NCI-H524 (cell line): ENCODE measurements around the gene KCTD6.

Experiments used
- DNase-seq, 2 experiments: peaks; one replicate each; lab custom pipeline; 2025; lab: John Stamatoyannopoulos, UW

KCTD6 gene

DNA sequence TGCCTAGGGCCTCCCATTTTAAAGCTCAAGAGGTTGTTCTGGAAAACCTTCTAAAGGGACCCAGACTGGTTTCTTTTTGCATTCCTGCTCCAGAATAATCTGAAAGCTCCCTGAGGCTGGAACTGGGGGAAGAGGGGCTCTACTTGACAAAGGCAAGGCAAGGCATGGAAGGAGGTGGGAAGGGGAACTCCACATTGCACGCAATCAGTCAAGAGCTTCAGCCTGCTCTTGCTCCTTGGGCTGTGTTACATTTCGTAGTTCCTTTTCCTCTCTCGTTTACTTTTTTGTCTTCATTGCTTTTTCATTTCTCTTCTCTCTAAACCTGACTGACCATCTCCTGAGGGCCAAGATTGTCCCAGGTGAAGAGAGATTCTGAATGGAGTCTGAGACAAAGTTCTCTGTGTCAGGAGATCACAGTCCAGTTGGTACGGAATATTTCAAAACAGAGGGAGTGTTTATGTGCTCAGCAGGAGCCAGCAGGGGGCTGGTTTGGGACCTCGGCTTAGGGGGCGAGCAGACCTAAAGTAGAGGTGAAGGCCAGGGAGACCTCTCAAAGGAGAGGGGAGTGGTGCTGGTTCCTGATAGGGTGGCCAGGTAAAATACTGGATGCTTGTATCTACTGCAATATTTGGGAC, 6.0 kb upstream of the KCTD6 start:
- no peak for DNase-seq

DNA sequence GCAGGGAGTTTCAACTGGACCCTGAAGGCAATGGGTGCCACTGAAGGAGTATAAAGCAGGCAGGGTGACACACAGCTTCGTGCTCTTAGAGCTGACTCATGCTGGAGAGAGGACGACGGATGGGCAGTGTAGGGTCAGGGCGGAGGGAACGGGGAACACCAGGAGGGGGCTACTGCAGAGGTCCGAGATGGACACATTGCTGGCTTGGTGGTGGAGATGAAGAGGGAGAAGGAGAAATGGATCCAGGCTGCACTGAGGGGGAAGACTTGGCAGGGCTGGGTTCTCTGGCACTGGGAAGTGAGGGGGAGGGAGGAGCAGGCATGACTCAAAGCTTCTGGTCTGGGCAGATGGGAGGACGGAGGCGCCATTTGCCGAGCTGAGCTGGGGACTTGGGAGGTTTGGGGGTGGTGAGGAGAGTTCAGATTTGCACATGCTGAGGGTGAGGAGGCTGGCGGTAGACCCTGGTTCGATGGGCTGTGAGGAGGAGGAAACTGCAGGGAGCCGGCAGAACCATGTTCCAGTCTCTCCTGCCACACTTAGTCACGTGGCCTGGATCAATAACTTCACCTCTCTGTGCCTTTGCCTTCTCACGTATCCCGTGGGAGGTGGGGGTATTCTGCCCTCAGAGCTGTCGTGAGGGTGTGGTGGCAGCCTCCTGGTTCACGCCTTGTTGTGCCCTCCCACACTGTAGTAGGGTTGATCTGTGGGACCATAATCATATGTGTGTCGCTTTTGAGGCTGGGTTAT, 4.6 kb upstream of the KCTD6 start:
- no peak for DNase-seq

DNA sequence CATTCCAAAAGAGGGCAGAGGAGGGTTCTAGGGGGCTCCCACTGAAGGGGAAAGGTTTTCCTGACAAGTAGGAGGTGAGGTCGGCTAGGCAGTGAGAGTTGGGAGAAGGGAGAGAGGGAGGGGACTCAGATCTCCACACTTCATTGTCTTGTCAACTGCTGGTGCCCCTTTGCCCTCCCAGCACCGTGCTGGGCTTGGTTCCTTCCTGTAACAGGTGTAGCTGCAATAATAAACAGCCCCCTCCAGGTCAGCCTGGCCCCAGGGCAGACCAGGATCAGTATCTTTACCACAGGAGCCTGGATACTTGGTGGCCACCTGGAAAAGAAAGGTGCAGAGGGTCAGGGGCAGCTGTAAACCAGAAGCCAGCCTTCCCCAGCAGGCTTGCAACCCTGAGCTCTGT, 2.9 kb upstream of the KCTD6 start:
- no peak for DNase-seq

DNA sequence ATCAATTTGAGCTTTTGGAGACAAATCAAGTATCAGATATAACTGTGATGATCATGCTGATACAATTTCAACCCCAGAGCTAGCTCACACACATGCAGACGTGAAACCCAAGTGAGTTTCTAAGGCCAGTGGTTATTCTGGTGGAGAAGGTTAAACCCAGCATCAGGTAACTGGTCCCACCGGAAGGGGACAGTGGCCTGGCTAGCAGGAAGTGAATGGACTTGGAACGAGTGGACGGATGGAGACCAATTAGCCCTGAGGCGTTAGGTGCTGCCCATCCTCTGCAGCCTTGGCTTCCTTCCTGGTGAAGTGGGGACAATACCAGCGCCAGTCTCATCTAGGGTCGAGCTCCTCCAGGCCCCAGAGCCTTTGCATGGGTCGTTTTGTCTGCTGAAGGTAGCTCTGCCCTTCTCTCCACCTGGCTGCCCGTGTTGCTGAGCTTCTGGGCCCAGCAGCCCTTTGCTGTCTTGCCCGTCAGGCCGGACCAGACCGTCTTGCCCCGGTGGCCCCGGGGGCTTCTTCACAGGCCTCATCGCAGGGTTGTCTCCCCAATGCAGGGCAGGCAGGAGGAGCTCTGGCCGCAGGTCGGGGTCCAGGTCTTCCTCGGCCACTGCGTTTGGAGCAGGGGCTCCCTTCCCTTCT, 915 bp upstream of the KCTD6 start:
- no peak for DNase-seq

DNA sequence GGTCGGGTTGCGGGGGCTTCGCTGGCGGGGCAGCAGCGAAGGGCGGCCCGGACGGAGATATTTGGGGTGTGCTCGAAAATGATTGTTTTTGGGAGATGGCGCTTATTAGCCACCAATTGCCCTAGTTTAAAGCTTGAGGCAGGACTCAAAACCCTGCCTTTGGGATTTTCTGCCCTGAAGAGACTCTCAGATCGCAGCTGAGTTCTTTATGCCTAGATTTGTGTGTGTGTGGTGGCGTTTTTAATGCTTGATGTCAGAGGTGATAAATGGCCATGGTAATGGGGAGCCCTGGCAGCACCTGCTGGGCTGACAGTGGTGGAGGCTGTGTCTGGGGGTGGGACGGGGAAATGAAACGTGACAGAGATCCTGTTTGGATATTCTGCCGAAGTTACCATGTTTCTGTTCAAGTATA, 604 bp downstream of the KCTD6 start:
- peak in 1 of 2 experiments; percentile 26 for DNase-seq

DNA sequence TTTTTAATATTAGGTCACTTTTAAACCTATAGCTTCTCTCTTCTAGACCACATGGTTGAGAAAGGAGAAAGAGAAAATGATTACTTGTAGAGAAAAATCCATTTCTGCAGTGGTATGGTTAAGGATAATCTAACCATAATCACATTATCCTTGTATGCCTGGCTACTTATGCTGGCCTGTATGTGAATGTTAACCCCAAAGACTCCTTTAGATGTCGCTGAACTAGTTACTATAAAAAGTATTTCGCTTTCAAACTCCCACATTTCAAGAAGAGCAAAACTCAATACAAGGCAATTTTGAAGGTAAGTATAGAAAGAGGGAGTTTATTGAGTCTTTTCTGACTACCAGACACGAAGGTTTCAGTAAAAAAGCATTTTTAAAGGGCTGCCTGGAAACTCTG, 2.2 kb downstream of the KCTD6 start:
- DNase-seq, result no peak

DNA sequence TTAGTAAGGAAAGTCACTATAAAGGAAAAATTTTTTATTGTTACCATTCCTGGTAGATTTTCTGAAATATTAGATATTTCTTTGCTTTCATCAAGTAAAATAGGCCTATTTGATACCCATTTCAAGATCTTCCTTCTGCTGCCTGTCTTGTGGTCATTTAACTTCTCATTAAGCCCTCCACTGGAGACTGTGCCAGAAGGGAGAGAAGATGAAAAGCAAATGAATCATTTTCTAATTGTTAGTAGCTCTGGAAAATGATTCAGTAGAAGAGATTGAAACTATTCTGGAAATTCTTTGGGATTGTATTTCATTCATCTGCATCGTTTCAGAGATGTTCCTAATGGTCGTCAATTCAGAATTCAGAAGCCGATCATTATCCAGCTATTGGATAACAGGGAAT, 3.2 kb downstream of the KCTD6 start:
- peak in 1 of 2 experiments; percentile 11 for DNase-seq

DNA sequence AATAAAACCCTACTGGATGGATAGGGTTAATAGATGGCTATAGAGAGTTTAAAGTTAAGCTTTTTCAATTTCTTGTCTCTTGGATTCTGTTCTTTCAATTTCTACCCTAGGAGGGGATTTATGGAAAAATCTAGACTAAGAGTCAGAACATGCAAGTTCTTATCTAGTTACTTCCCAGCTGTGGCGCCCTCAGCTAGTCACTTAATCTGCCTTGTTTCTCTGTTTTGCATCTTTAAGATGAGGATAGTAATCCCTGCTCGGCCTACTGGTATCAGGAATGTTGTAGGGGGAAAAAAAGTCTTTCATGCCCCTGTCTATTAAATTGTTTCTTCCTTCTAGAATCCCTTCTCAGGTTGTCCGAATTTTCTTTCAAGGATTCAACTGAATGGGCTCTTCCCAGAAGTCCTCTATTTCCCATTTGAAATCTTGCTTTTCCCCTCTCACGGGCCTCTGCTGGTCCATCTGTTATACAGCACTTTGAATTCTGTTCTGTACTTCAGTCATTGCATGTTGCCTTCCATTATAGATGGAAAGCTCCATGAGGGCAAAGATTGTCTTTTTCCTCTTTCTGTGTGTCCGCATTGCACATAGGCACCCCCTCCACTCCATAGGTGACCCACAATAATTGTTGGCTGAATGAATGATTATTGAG, 4.4 kb downstream of the KCTD6 start:
- peak; percentile 50 to 55 for DNase-seq

DNA sequence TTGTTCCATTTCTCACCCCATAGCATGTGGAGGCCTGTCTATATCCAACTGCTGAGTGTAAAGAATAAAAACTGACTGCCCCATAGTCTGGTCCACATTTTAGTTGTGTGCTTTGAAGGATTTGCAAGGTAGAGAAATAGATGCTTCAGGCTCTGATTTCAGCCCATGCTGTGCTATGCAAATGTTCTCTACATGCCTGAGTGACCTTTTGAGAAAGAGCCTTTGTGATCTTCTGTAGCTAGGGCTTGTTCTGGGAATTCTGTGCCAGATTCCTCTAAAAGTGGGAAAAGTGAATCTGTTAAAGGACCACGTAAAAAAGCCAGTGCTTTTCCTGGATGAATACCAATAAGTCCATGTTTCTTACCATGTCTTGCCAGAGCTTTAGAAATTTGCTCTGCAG, 5.2 kb downstream of the KCTD6 start:
- peak in 1 of 2 experiments; percentile 29 for DNase-seq

DNA sequence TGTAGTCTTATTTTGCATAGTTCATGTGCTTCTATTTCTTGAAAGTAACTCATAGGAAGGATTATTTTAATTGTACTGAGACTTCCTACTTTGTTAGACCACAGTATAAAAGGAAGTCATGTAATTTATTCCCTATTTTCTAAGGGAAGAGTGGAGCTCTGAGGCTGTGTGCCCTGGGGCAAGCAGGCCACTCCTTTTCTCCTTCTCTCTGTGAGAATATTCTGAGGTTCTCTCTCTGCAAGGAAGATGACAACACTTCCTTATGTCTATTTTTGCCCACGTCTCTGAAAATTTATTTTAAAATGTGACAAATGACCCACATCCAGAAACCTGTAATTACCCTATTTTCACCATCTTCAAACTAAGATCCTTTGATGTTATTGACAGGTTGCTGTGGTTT, 11.0 kb downstream of the KCTD6 start:
- no peak for DNase-seq

DNA sequence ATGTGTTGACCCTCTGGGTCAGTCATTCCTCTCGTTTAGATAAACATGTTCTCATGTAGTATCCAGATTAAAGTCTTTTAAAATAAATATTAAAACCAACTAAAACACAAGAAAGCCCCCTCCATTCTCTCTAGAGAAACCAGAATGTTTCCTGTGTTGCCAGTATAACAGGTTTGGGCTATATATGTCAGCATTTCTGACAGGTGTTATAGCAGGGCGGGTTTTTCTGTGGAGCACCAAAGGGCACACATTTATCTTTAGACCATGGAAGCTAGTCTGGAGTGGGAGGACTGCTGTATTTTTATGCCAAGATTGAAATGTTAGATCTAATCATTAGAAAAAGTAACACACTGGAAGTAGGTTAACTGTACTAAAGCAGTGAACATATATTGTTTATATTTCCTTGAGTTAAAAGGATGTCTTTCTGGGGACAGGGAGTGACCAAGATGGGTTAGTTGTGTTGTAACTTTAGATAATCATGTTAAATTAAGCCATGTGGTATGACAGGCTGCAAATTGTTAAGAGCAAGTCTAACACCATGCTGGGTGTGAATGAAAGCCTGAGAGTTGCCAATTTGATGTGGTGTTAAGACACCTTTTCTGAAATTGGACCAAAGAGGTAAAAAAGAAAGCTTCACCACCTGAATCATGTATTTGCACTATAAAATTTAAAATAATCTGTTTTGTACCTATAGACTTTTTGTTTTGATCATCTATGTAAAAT, 15.6 kb downstream of the KCTD6 start:
- no peak for DNase-seq

DNA sequence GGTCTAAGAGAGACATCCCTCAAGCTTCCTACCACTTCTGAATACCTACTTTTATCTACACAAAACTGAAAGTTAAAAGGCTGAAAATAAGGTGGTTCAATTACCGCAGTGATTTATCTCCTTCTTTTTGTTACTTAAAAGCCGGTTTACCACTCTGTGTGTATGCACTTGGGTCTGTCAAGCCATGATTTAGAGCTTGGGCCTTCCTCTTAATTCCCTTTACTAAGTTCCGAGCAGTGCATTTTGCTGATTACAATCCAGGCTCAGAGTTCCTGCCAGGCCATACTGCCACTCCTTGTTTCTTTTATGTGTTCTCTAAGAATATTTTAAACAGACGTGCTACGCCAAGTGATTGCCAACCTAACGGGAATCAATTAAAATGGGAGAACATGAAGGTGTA, 16.5 kb downstream of the KCTD6 start:
- DNase-seq, result no peak

DNA sequence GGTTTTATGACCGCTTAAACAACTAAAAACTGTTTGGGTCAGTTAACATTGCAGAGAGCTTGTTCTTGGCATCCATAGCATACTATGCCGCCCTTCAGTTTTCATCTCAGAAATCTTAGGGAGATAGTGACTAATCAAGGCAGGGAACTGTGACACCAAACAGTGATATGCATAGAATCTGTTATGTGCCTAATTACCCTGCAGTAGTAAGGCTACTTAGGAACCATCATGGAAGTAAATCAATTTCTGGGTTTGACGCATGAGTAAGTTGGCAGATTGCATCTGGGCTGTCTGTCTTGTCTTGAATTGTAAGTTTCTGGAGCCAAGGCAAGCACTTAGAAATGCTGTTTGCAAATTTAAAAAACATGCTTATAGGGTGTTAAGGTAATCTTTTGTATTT, 22.5 kb downstream of the KCTD6 start:
- DNase-seq, result peak in 1 of 2 experiments; percentile 52

DNA sequence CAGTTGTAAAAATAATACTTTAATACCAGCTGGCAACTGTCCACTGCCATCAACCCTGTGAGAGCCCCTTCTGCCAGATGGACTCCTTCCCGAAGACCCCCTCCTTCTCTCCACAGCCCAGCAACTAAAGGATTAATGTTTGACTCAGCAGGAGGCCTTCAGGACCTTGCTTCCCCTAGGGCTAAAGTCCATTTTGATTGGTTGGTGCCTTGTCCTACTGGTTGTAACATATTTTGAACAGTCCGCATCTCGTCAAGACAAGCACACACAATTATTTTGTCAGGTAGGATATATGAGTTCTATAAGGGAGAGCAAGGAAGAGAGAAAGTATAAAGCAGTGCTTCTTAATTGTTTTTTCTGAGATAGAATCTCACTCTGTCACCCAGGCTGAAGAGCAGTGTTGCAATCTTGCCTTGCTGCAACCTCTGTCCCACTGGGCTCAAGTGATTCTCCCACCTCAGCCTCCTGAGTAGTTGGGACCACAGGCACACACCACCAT, 26.4 kb downstream of the KCTD6 start:
- DNase-seq, result peak; percentile 96 to 98

DNA sequence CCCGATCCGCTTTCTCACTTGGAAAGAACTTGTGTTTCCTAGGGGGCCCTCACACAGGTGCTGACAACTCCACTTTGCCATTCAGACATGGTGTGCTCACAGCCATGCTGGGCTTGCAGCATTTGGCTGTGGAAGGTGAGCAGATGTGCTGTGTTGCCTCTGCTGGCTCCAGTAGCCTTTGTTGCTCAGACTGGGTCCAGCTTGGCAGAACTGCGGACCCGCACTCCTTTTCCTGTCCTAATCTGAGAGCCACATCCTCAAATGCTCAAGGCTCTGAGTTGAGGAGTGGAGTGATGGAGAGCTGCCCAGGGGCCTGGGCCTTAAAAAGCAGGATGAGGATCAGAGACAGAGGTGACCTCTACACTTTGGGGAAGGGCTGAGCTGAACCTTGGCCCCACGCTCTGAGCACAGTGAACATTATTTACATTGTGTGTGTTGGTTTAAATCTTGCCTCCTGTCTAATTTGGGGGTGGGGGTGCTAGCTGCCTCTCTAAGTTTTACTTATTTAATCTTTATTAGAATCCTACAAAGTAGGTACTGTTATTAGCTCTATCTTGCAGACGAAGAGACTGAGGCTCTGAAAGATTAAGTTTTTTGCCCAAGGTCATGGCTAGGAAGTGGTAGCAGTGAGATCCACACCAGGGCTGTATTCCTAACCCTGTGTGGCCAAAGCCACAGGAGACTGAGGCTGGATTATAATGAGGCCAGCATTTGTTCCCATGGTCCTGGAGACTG, 27.9 kb downstream of the KCTD6 start:
- peak in 1 of 2 experiments; percentile 44 for DNase-seq

DNA sequence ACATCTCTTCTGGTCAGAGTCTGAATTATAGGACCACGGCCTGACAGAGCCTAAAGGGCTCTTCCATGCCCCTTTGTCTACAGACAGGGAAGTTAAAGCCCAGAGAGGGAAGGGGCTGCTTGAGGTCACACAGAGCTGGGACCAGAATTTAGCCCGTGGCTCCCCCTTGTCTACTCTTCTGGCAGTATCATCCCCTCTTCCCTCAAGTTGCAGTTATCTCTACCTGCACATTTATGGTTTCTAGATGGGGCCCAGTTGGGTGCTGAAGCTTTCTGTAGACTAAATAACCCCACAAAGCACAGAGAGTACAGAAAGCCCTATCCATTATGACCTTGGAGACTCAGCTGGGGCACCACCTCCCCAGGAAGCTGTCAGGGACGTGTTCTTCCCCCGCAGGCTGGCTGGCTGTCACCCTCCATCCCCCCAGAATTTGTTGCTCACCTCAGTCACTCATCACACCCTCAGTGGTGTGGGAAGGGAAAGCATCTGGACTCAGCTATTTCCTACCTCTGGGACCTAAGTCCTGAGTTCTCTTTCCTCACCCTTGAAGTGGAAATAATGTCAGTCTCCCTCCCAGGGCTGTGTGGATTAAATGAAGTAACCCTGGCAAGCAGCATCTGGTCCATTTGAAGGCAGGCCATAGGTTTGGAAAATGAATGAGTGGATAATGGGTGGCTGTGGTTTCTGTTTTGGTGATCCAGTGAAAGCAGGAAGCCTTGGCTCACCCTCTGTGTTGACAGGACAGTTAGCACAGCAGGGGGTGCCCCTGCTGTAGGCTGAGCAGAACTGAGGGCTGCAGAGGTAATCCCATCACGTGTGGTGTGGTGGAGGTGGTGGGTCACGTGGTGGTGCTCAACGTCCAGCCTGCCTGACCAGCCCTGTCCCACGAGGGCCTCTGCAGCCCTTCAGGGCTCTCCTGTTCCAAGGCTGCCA, 28.8 kb downstream of the KCTD6 start:
- peak in 1 of 2 experiments; percentile 60 for DNase-seq

DNA sequence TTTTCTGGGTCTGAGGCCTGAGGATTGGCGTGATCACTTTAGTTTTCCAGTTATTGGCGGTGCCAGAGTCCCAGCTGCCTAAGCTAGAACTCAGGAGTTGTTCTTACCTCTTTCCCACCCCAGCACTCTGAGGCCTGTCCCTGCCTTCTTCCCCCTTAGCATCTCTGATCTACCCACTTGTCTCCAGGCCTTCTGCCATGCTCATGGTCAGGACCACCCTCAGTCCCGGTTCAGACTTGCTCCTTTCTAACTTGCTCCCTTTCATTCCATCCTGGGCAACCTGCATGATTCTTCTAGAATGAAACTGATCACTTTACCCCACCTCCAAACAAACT, 29.4 kb downstream of the KCTD6 start:
- DNase-seq, result no peak

DNA sequence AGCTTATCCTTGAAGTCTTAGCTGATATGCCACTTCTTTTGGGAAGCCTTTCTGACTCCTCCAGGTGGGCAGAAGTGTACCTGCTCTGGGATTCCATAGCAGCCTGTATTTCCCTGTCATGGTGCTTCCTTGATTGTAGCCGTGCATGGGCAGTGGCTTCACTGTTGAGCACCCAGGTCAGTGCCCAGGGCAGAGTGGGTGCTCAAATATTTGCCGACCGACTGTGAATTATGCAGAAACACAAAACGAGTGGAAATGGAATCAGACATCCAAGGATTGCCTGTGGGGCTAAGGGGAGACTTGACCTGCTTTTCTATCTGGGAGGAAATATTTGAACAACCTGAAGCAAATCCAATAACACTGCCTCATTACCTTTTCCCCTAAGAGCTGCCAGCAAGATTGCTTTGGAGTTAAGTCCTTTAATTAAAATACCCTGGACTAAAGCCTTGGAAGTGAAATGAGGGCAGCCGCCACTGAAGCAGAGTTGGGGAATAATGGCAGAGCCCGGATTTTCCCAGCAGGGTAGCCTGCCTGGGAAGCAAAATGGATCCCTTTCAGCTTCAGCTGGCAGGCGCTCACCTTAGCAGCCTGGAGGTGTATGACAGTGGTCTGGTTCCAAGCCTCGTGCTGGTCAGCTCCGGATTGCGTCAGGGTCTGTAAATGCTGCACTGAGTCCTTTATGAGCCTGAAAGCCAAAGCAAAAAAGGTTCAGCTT, 30.2 kb downstream of the KCTD6 start:
- DNase-seq, result no peak

DNA sequence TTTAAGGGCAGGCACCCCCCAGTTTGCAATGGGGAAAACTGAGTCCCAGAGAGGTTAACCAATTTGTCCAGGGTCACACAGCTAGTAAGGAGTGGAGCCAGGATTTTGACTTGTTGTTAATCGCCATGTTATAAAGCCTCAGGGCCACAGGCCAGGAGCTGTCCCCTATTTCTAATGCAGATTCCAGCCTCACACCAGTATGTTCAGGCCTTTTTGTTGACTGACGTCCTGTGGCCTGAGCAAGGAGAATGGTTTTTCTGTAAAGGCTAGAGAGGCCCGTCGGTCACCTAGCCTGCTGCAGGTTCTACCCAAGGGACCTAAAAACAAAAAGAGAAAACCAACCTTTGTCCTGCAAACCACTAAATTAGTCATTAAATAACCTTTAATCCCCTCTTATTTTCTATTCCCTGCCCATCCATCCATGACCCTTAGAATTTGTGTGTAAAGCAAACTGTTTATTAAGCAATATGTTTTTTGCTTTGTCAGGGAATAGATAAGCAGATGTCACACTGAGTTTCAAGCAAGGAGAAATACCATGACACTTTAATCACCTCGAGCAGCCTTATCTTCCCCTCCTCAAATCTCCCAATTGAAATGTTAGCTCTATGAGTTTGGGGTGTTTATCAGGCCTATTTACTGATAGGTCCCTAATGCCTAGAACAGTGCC, 31.0 kb downstream of the KCTD6 start:
- peak in 1 of 2 experiments; percentile 9 for DNase-seq
